Parathyroid adenoma (tissue), 2 donors: ENCODE results near the gene ROBO3.
A peak's percentile ranks its signal among the peaks of the same experiment; 100 is the strongest.

Source experiments
- H2AFZ ChIP-seq: fragments of 300-600 bp; sonication (generic); one replicate; pipeline ENCODE4 v1.7.0; 2017; ENCODE audit warnings: antibody characterized with exemption, mild to moderate bottlenecking
- H3K27ac ChIP-seq: fragments of 300-600 bp; sonication (generic); one replicate; pipeline ENCODE4 v1.7.0; 2017
- H3K27me3 ChIP-seq: fragments of 300-600 bp; sonication (generic); one replicate; pipeline ENCODE4 v1.7.0; 2017; ENCODE audit warnings: low read length; ENCODE audit not compliant: control insufficient read depth, insufficient read depth
- H3K36me3 ChIP-seq: fragments of 300-600 bp; sonication (generic); one replicate; pipeline ENCODE4 v1.7.0; 2017; ENCODE audit warnings: low read length; ENCODE audit not compliant: control insufficient read depth, insufficient read depth
- H3K4me1 ChIP-seq: fragments of 300-600 bp; sonication (generic); one replicate; pipeline ENCODE4 v1.7.0; 2017; ENCODE audit warnings: control low read depth
- H3K4me2 ChIP-seq: fragments of 300-600 bp; sonication (generic); one replicate; pipeline ENCODE4 v1.7.0; 2017; ENCODE audit warnings: low read length
- H3K4me3 ChIP-seq: fragments of 300-600 bp; sonication (generic); one replicate; pipeline ENCODE4 v1.7.0; 2017; ENCODE audit warnings: low read depth, low read length
- H3K79me2 ChIP-seq: fragments of 300-600 bp; sonication (generic); one replicate; pipeline ENCODE4 v1.7.0; 2017; ENCODE audit warnings: control low read depth
- H3K9ac ChIP-seq: fragments of 300-600 bp; sonication (generic); one replicate; pipeline ENCODE4 v1.7.0; 2017; ENCODE audit warnings: mild to moderate bottlenecking
- H3K9me3 ChIP-seq: fragments of 300-600 bp; sonication (generic); one replicate; pipeline ENCODE4 v1.7.0; 2017; ENCODE audit warnings: low read length; ENCODE audit not compliant: control insufficient read depth
- TF ChIP-seq, protein P1 (sequence below): fragments of 300-600 bp; sonication (generic); IDR thresholded peaks from one replicate; pipeline ENCODE4 v1.7.0; 2017; ENCODE audit warnings: antibody characterized with exemption, mild to moderate bottlenecking
- donor health status: primary hyperparathyroidism.

Gene ROBO3

DNA sequence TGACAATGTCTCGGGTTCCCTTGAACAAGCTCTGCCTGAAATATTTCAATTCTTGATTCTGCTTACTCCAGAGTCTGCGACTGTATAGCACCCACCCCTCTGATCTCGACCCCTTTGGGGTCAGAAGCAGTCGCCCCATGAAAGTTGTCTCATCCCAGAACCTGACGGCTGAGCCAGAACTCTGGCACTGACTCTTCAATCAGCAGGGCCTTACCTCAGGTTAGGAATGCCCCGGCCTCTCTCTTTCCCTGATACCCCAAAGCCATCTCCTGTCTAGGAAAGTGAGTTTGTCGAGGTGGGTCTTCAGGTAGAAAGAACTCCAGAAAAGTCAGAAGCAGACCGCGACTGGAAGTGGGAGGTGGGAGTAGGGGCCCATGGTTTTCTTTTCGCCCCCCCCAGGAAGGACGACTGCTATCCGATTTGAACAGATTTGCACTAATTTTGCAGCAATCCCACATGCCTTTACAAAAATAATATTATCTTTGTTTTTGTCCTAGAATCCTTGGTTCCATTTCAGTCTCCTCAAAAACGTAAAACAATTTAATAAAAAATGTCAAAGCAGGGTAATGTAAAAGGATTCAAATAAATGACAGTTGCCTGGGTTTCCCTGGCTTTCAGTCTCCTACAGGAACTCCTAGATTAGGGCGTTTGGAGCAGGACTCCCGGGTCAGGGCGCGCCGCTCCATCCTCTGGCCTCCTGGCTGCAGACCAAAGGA, 898 bp upstream of the ROBO3 start:
- no peaks in the 10 kb centered on the region for H3K36me3 ChIP-seq
- no peaks in the 10 kb centered on the region for H3K79me2 ChIP-seq
- H3K4me2 ChIP-seq = no peak overlapping the region
- H3K4me3 ChIP-seq = no peak overlapping the region
- no peaks in the 10 kb centered on the region for H3K27me3 ChIP-seq
- no peaks in the 10 kb centered on the region for H3K4me1 ChIP-seq
- TF ChIP-seq, protein P1, sequence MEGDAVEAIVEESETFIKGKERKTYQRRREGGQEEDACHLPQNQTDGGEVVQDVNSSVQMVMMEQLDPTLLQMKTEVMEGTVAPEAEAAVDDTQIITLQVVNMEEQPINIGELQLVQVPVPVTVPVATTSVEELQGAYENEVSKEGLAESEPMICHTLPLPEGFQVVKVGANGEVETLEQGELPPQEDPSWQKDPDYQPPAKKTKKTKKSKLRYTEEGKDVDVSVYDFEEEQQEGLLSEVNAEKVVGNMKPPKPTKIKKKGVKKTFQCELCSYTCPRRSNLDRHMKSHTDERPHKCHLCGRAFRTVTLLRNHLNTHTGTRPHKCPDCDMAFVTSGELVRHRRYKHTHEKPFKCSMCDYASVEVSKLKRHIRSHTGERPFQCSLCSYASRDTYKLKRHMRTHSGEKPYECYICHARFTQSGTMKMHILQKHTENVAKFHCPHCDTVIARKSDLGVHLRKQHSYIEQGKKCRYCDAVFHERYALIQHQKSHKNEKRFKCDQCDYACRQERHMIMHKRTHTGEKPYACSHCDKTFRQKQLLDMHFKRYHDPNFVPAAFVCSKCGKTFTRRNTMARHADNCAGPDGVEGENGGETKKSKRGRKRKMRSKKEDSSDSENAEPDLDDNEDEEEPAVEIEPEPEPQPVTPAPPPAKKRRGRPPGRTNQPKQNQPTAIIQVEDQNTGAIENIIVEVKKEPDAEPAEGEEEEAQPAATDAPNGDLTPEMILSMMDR = no peak
- no peak overlapping the region for H2AFZ ChIP-seq
- no peaks in the 10 kb centered on the region for H3K9me3 ChIP-seq
- H3K27ac ChIP-seq = no peak overlapping the region
- no peak overlapping the region for H3K9ac ChIP-seq

DNA sequence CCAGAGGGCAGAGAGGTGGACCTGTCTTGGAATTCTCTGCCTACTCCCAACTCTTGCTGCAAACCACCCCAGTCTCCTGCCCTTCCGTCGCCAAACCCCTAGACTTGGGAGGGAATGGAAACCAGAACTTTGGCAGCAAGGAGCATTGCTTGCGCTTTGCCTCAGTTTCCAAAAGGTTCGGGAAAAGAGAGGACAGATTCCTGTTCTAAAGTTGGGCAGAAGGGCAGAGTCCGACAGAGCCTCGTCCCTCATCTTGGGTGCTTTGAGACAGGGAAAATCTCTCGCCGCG, 396 bp upstream of the ROBO3 start:
- no peaks in the 10 kb centered on the region for H3K36me3 ChIP-seq
- no peaks in the 10 kb centered on the region for H3K4me1 ChIP-seq
- TF ChIP-seq, protein P1 = no peak

DNA sequence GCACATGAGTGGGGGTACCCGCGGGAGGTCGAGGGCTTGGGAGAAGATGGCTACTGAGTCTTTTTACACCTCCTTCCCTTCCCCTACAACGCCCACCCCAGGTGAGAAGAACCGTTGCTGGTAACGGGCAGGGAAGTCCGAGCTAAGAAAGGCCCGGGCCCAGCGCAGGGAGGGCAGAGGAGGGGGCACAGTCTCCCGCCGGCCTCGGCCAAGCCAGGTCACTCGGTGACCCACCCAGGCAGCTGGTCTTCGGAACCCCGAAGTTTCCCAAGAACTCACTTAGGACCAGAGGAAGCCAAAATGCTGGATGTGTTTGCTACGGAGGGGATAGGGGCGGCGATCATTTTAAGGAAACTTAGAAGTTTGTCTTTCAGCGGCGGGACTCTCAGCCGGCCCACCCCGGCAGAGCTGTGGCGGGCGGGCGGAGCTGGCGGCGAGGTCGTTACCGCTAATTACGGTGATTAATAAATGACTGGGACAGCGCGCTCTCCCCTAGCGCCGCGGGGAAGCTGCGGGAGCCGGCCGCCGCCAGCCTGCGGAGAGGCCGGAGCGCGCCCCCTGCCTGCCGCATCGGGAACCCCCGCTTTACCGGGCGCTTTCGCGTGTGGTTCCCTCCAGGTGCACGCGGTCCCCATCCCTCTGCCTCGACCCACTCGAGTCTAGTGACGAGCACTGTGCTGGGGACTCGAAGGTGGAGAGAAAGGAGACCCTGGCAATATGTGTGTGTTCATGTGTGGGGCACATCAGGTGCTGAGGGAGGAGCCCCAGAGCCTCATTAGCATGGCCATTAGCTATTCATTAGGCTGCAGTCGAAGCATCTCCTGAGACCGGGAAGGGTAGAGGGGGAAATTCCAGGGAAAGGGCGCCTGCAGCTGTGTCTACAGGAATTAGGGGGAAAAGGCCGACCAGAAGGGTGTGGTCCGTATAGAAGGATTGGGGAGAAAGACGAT, 945 bp downstream of the ROBO3 start:
- TF ChIP-seq, protein P1 = peak; percentile 62

More for the DNA sequence above, 396 bp upstream of the ROBO3 start:
- Histone ChIP-seq H2AFZ (no peak overlapping the region), H3K79me2 (no peaks in the 10 kb centered on the region), H3K9ac (no peak overlapping the region), H3K4me3 (no peak overlapping the region), H3K27ac (no peak overlapping the region), H3K4me2 (no peak overlapping the region), H3K27me3 (no peaks in the 10 kb centered on the region), H3K9me3 (no peaks in the 10 kb centered on the region)

DNA sequence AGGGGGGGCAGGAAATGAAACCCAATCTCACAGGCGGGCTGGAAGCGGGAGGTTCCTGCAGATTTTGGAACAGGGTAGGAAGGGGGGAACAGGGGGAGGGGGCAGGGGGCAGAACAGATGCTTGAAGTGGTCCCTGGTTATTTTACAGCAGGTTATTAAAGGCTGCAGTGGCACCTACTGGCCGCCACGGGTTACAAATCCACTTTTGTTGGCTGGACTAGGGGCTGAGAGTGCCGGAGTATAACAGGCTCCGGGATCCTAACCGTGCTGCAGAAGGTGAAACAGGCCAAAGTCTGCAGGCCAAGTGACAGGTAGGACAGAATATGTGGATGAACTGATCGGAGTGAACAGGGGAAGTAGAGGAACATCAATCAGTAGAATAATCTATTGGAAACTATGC, 2.5 kb downstream of the ROBO3 start:
- Histone ChIP-seq H3K79me2 (no peaks in the 10 kb centered on the region), H3K4me1 (no peaks in the 10 kb centered on the region), H3K27ac (no peak overlapping the region), H3K27me3 (no peaks in the 10 kb centered on the region), H3K4me3 (no peak overlapping the region), H2AFZ (no peak overlapping the region), H3K4me2 (no peak overlapping the region), H3K36me3 (no peaks in the 10 kb centered on the region), H3K9ac (no peak overlapping the region), H3K9me3 (no peaks in the 10 kb centered on the region)
- TF ChIP-seq, protein P1 = peak; percentile 10

More for the DNA sequence above, 945 bp downstream of the ROBO3 start:
- Histone ChIP-seq H3K4me2 (peak overlapping the region; percentile 35), H3K4me3 (peak overlapping the region; percentile 11), H3K9me3 (no peaks in the 10 kb centered on the region), H3K9ac (no peak overlapping the region), H2AFZ (no peak overlapping the region), H3K27me3 (no peaks in the 10 kb centered on the region), H3K36me3 (no peaks in the 10 kb centered on the region), H3K4me1 (no peaks in the 10 kb centered on the region), H3K27ac (no peak overlapping the region), H3K79me2 (no peaks in the 10 kb centered on the region)
